ENCODE data around the gene RPP25.

Gene RPP25

DNA sequence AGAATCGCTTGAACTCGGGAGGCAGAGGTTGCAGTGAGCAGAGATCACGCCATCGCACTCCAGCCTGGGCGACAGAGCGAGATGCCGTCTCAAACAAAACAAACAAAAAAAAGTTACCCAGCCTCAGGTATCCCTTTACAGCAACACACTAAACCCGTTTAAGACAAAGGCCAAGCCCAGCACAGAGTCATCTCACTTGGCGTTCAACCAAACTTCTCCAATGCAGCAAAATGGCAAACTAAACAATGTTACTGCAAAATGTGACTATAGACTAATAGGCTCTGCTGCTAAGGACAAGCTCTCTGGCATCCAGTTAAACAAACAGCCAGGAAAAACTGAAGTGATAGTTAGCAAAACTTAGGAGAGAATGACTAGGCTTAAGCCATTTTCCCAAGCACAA, 43.5 kb downstream of the RPP25 start:
- H3K4me3 ChIP-seq (ENCODE audit: low read depth in 1 of 2, low read length in 2 of 2) = no peak overlapping the region
- H3K27me3 ChIP-seq (ENCODE audit: low read depth, low read length) = no peaks in the 10 kb centered on the region
- no peaks in the 10 kb centered on the region for H3K9me3 ChIP-seq (ENCODE audit: control insufficient read depth in 1 of 2, low read length in 2 of 2)
- H3K36me3 ChIP-seq (ENCODE audit: control insufficient read depth in 1 of 2, insufficient read depth in 2 of 2, low read length in 2 of 2) = peaks cover 6 to 28% of the 10 kb centered on the region in 2 donors
- no peaks in the 10 kb centered on the region for H3K4me1 ChIP-seq (ENCODE audit: control insufficient read depth in 1 of 2, insufficient read depth in 2 of 2, low read length in 2 of 2)
- H3K27ac ChIP-seq (ENCODE audit: low read length) = no peak overlapping the region

DNA sequence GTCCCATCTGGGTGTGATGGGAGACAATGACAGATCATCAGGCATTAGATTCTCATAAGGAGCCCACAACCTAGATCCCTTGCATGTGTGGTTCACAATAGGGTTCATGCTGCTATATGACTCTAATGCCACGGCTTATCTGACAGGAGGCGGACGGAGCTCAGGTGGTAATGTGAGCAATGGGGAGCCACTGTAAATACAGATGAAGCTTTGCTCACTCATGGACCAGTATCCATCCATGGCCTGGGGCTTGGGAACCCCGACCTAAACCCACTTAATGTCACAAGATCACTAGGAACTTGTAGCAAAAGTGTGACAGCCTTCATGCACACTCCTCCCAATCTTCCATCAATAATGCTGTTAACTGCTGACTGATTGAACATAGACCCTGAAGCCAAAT, 47.9 kb downstream of the RPP25 start:
- Histone ChIP-seq H3K4me3 (ENCODE audit: low read depth in 1 of 2, low read length in 2 of 2) (no peak overlapping the region), H3K9me3 (ENCODE audit: control insufficient read depth in 1 of 2, low read length in 2 of 2) (no peaks in the 10 kb centered on the region), H3K36me3 (ENCODE audit: control insufficient read depth in 1 of 2, insufficient read depth in 2 of 2, low read length in 2 of 2) (peaks cover 12 to 14% of the 10 kb centered on the region in 2 donors), H3K4me1 (ENCODE audit: control insufficient read depth in 1 of 2, insufficient read depth in 2 of 2, low read length in 2 of 2) (peaks cover 0 to 22% of the 10 kb centered on the region in 2 donors), H3K27me3 (ENCODE audit: low read depth, low read length) (no peaks in the 10 kb centered on the region), H3K27ac (ENCODE audit: low read length) (no peak overlapping the region)

DNA sequence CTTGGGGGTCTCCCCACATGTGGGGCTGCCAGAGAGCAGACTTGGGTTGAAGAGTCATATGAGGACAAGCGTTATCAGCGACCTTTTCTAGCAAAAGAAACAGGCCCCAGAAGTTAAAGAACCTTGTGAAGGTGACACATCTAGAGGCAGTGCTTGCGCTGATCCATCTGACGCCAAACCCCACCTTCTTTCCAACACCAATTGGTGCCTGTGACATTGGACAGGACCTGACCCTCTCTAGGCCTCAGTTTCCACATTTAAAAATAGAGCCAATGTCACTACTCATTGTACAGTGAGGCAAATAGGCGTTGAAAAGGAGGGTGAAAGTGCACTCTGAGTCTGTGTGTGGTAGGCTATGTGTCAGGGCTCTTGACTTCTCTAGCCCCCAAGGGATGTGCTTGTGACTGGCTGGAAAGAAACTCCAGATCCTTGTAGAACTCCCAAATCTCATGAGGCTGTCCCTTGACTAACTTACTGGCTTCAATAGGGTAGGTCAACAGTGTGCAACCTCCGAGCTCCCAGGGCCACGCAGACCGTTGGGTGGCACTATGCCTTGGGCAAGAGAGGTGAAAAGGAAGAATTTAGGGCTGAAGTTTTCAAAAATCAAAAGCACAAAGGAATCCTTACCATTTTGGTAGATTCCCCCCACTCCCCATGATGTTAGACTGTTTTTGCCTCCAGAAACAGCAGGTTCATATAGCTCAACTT, 49.3 kb downstream of the RPP25 start:
- Histone ChIP-seq H3K27ac (ENCODE audit: low read length) (peak overlapping the region; percentile 84), H3K4me1 (ENCODE audit: control insufficient read depth in 1 of 2, insufficient read depth in 2 of 2, low read length in 2 of 2) (peaks cover 0 to 22% of the 10 kb centered on the region in 2 donors), H3K36me3 (ENCODE audit: control insufficient read depth in 1 of 2, insufficient read depth in 2 of 2, low read length in 2 of 2) (peaks cover 17 to 24% of the 10 kb centered on the region in 2 donors), H3K27me3 (ENCODE audit: low read depth, low read length) (no peaks in the 10 kb centered on the region), H3K9me3 (ENCODE audit: control insufficient read depth in 1 of 2, low read length in 2 of 2) (no peaks in the 10 kb centered on the region), H3K4me3 (ENCODE audit: low read depth in 1 of 2, low read length in 2 of 2) (peak overlapping the region; percentile 94 to 95)

GRCh38 chr15:74906450-74907162, 50.0 kb downstream of the RPP25 start, which contains the start of gene FAM219B:
FAM219B (minus strand) TSS chr15:74906851; CDS start chr15:74906800, 51 bp downstream.
- H3K4me1 ChIP-seq (ENCODE audit: control insufficient read depth in 1 of 2, insufficient read depth in 2 of 2, low read length in 2 of 2) = peaks cover 0 to 26% of the 10 kb centered on the region in 2 donors
- no peaks in the 10 kb centered on the region for H3K27me3 ChIP-seq (ENCODE audit: low read depth, low read length)
- peak within 1 kb of the TSS; percentile 84 for H3K27ac ChIP-seq (ENCODE audit: low read length)
- H3K4me3 ChIP-seq (ENCODE audit: low read depth in 1 of 2, low read length in 2 of 2) = peak within 1 kb of the TSS; percentile 94 to 95
- H3K9me3 ChIP-seq (ENCODE audit: control insufficient read depth in 1 of 2, low read length in 2 of 2) = no peaks in the 10 kb centered on the region
- H3K36me3 ChIP-seq (ENCODE audit: control insufficient read depth in 1 of 2, insufficient read depth in 2 of 2, low read length in 2 of 2) = peaks cover 21 to 26% of the 10 kb centered on the region in 2 donors

DNA sequence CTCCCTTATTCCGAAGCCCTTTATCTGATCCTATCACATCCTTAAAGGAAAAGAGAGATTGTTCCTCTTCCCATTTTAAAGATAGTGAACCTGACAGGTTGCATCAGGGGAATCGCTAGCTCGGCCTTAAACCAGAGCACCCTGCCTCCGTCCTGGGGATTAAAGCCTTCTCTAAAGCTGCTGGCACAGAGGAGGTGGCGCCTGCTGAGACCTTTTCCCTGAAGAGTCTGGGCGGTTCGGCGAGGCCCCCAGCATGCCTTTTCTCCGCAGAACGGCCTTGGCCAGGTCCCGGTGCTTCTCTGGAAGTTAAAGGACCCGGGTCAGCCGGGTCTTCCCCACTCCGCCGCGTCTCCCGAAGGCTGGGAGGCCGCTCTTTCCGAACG, 50.5 kb downstream of the RPP25 start:
- Histone ChIP-seq H3K9me3 (ENCODE audit: control insufficient read depth in 1 of 2, low read length in 2 of 2) (no peaks in the 10 kb centered on the region), H3K4me1 (ENCODE audit: control insufficient read depth in 1 of 2, insufficient read depth in 2 of 2, low read length in 2 of 2) (peaks cover 0 to 32% of the 10 kb centered on the region in 2 donors), H3K27ac (ENCODE audit: low read length) (peak overlapping the region; percentile 84)

More for the DNA sequence above, 50.5 kb downstream of the RPP25 start:
- Histone ChIP-seq H3K36me3 (ENCODE audit: control insufficient read depth in 1 of 2, insufficient read depth in 2 of 2, low read length in 2 of 2) (peaks cover 22 to 27% of the 10 kb centered on the region in 2 donors), H3K27me3 (ENCODE audit: low read depth, low read length) (no peaks in the 10 kb centered on the region), H3K4me3 (ENCODE audit: low read depth in 1 of 2, low read length in 2 of 2) (peak overlapping the region; percentile 94 to 95)

Measured in muscle layer of duodenum (tissue), 2 donors.